Mammary epithelial cell (primary cell): ENCODE results near the gene PGR.

ENCODE experiments used
- CTCF ChIP-seq, 2 donors: IDR thresholded peaks in 1 of 2; conservative IDR thresholded peaks in 1 of 2; 2 replicates each; pipeline ENCODE4 v1.5.1; 2011 to 2012; ENCODE audit warnings: inconsistent platforms in 2 of 2, low read length in 2 of 2, mild to moderate bottlenecking in 2 of 2, control low read depth in 1 of 2, low read depth in 1 of 2; ENCODE audit not compliant: insufficient read depth in 1 of 2; ENCODE audit errors: extremely low read depth in 1 of 2
- EZH2 ChIP-seq: IDR thresholded peaks from 2 replicates; pipeline ENCODE4 v1.6.1; 2012; ENCODE audit warnings: low read length, inconsistent platforms, borderline replicate concordance

GRCh38 chr11:101133190-101133589 is 3.6 kb upstream of the PGR start:
- TF ChIP-seq EZH2 (no peak), CTCF (conservative IDR thresholded peaks at IDR 0.05 in 1 of 2, IDR thresholded peaks at IDR 0.05 in 1 of 2; ENCODE audit: extremely low read depth in 1 of 2, insufficient read depth in 1 of 2, low read depth in 1 of 2, low read length in 2 of 2) (no peak)
